Astrocyte of the spinal cord (primary cell): ENCODE data around the gene ROBO2.

Source experiments
- DNase-seq: peaks from one replicate; pipeline ENCODE4 v3.0.0; 2011; ENCODE audit warnings: low read depth, low spot score
- H3K4me3 ChIP-seq: 2 replicates; pipeline ENCODE4 v1.5.1; 2011; ENCODE audit warnings: low read depth, mild to moderate bottlenecking, low read length, moderate library complexity
- CTCF ChIP-seq: IDR thresholded peaks from 2 replicates; pipeline ENCODE4 v1.5.1; 2012; ENCODE audit warnings: low read depth, mild to moderate bottlenecking, low read length, inconsistent platforms
- in situ Hi-C: cut with HindIII; loops from 2 replicates; pipeline ENCODE4 v1.10.0; 2017; ENCODE audit warnings: low sequenced_read_pairs

Gene ROBO2

GRCh38 chr3:77414881-77415280 is 375.0 kb downstream of the ROBO2 start:
- TF ChIP-seq CTCF, result no peak
- in situ Hi-C loops, result no loop called here
- no peak for DNase-seq
- no peak overlapping the region for H3K4me3 ChIP-seq

- H3K4me3 ChIP-seq, result no peak overlapping the region
- in situ Hi-C loops, result no loop called here
- DNase-seq, result no peak
- no peak for TF ChIP-seq CTCF
Observed at GRCh38 chr3:77420336-77420735, 380.4 kb downstream of the ROBO2 start.

GRCh38 chr3:77421916-77422315 is 382.0 kb downstream of the ROBO2 start:
- no peak for TF ChIP-seq CTCF
- no peak for DNase-seq
- H3K4me3 ChIP-seq, result no peak overlapping the region
- in situ Hi-C loops, result no loop called here

- in situ Hi-C loops, result no loop called here
- H3K4me3 ChIP-seq, result no peak overlapping the region
- DNase-seq, result no peak
- TF ChIP-seq CTCF, result no peak
Observed at GRCh38 chr3:77426531-77426930, 386.6 kb downstream of the ROBO2 start.

GRCh38 chr3:77427528-77427927 is 387.6 kb downstream of the ROBO2 start:
- DNase-seq, result no peak
- no peak overlapping the region for H3K4me3 ChIP-seq
- no peak for TF ChIP-seq CTCF
- in situ Hi-C loops, result no loop called here

GRCh38 chr3:77436908-77437307 is 397.0 kb downstream of the ROBO2 start:
- no peak overlapping the region for H3K4me3 ChIP-seq
- DNase-seq, result no peak
- no peak for TF ChIP-seq CTCF
- in situ Hi-C loops, result no loop called here

- no peak for DNase-seq
- TF ChIP-seq CTCF, result no peak
- no peak overlapping the region for H3K4me3 ChIP-seq
- in situ Hi-C loops, result no loop called here
Observed at GRCh38 chr3:77446084-77446483, 406.2 kb downstream of the ROBO2 start.
